Skin epidermis (tissue), 12 donors: ENCODE data around the gene NRDE2.

ENCODE experiments used
- H3K27ac ChIP-seq, 21 experiments: fragments of 200-600 bp; sonication (generic) in 11 of 21; one replicate each; pipeline ENCODE4 v1.5.0; 2020; ENCODE audit warnings: mild to moderate bottlenecking in 3 of 21, inconsistent platforms in 2 of 21, moderate library complexity in 2 of 21
- H3K4me3 ChIP-seq, 7 experiments: fragments of 200-600 bp; sonication (generic) in 2 of 7; one replicate each; pipeline ENCODE4 v1.5.0; 2020; ENCODE audit warnings: inconsistent platforms in 2 of 7, mild to moderate bottlenecking in 2 of 7, moderate library complexity in 1 of 7

Gene NRDE2

GRCh38 chr14:90301122-90301521 is 30.6 kb downstream of the NRDE2 start:
- H3K27ac ChIP-seq: peak overlapping the region in 1 of 21 experiments; percentile 11
- no peak overlapping the region for H3K4me3 ChIP-seq

DNA sequence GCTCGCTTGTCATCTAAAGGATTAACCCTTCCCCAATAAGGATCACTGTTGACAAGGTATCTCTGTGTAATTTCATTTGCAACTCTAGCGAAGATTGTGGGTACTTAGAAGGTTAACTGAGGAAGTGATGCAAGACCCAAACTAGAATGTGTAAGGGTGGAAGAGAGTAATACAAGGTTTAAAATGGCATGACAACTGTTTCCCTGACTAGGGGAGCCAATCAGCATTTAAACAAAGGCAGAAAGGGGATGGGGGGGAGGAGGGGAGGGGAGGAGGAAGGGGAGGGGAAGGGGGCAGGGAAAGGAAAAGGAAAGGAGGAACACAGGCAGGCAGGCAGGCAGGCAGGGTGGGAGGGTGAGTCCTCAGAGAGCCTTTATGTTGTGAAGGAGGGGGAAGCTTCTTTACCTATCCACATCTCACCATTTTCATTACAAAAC is 31.1 kb downstream of the NRDE2 start:
- Histone ChIP-seq H3K4me3 (no peak overlapping the region), H3K27ac (peak overlapping the region in 1 of 21 experiments; percentile 11)

DNA sequence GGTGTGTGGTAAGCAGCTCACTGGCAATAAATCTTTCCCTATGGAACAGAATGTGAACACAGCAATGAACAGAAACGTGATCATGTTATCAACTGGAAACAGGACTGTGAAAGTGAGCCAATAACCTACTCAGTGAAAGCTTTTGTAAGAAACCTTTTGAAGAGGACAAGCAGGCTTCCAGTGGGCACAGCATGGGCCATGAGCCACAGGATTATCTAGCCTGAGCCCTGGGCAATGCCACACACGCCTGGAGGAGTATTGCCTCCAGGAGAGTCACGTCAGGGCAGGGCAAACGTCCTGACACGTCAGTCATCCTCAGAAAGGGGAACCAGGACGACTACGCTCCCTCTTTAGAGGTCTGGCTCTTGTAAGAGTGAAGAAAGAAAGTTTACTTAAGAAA is 32.3 kb downstream of the NRDE2 start:
- H3K27ac ChIP-seq: no peak overlapping the region
- H3K4me3 ChIP-seq: no peak overlapping the region

- no peak overlapping the region for H3K27ac ChIP-seq
- H3K4me3 ChIP-seq: no peak overlapping the region
Measured at GRCh38 chr14:90297876-90298629, 33.7 kb downstream of the NRDE2 start.

GRCh38 chr14:90296641-90297040 is 35.1 kb downstream of the NRDE2 start:
- peak overlapping the region in 1 of 21 experiments; percentile 22 for H3K27ac ChIP-seq
- H3K4me3 ChIP-seq: no peak overlapping the region

GRCh38 chr14:90295870-90296516 is 35.7 kb downstream of the NRDE2 start:
- Histone ChIP-seq H3K27ac (peak overlapping the region in 2 of 21 experiments; percentile 4 to 22), H3K4me3 (no peak overlapping the region)

DNA sequence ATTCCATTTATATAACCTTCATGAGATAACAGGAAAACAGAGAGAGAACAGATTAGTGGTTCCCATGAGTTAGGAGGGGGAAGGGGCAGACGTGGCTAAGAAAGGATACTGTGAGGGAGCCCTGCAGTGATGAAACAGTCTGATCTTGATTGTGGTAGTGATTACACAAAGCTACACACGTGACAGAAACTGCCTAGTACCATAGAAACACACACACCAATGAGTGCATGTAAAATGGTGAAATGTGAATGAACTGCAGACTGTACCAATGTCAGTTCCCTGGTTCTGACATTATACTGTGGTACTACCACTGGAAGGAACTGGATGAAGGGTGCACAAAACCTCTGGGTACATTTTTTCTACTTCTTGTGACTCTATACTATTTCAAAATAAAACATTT is 36.9 kb downstream of the NRDE2 start:
- H3K4me3 ChIP-seq: no peak overlapping the region
- no peak overlapping the region for H3K27ac ChIP-seq

DNA sequence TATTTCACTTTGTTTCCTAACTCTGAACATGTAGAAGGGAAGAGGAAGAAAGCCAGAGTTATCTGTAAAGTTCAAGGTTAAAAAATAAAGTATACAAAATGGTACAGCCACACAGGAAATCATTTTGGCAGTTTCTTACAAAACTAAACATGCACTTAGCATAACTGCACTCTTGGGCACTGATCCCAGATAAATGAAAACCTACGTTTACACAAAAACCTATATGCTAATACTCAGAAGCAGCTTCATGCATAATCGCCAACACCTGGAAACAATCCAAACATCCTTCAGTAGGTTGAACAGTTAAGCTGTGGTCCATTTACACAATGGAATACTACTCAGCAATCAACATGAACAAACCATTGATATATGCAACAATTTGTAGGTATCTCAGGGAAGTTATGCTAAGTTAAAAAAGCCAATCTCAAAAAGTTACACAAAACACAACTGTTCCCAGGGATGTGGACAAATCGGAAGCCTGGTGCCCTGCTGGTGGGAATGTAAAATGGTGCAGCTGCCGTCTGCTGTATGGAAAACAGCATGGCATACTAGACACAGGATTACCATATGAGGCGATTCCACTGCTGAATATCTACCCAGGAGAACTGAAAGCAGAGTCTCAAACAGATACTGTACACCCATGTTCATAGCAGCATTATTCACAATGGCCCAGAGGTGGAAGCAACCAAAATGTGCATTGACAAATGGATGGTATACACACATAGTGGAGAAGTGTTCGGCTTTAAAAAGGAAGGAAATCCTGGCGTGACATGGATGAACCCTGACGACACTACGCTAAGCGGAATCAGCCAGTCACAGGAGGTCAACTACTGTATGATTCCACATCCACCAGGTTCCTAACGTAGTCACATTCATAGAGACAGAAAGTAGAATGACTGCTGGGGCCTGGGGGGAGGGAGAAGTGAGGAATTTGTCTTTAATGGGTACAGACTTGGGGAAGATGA is 37.7 kb downstream of the NRDE2 start:
- Histone ChIP-seq H3K4me3 (no peak overlapping the region), H3K27ac (no peak overlapping the region)

DNA sequence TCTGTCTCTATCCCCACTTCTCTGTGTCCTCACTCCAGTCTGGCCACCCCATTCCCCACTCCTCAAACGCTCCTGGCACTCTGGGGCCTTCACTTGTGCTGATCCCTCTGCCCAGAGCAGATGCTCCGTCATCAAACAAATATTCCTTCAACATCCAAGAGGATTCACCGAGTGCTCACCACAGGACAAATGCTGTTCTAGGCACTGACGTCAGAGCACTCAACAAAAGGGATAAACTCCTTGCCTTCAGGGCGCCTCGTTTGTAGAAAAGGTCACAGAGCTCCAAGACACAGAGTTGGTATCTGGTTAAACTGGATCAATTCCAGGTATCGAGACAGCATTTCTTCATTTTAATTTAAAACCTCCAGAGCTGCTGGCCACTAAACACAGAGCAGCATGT is 40.0 kb downstream of the NRDE2 start:
- H3K27ac ChIP-seq: no peak overlapping the region
- no peak overlapping the region for H3K4me3 ChIP-seq

GRCh38 chr14:90290337-90291011 is 41.3 kb downstream of the NRDE2 start:
- Histone ChIP-seq H3K27ac (no peak overlapping the region), H3K4me3 (no peak overlapping the region)

DNA sequence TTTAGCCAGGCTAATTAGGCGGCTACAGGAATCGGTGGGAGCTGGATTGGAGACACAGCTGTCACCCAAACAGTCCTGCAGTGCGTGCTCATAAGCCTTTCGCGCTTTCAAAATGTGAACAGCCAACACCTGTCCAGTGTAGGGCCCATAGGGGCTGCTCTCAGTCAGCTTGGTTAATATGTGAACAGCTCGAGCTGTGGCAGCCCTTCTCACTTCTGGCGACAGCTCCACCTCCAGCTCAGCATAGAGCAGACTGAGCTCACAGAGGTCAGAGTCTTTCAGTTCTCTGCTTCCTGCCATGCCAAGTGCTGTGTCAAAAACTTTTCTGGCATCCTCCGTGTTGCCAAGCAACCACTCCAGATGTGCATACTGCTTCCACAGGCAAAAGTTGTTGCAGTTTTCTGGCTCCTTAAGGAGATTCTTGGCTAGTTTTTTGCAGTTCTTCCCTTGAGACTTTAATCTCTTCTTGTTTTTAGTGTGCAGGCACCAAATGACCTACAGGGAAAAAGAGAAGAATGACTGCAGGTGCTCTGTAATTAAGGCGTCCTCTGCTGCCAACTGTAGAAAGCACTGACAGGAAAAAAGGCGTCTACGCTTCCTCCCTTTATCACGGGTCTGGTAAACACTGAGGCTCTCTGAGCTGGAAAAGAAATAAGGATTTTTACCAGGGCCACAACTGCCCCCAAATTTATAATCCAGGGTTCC is 42.9 kb downstream of the NRDE2 start:
- no peak overlapping the region for H3K27ac ChIP-seq
- H3K4me3 ChIP-seq: no peak overlapping the region

- Histone ChIP-seq H3K27ac (no peak overlapping the region), H3K4me3 (no peak overlapping the region)
Measured at GRCh38 chr14:90287791-90288190, 44.0 kb downstream of the NRDE2 start.

GRCh38 chr14:90281756-90282155 is 50.0 kb downstream of the NRDE2 start:
- H3K4me3 ChIP-seq: no peak overlapping the region

DNA sequence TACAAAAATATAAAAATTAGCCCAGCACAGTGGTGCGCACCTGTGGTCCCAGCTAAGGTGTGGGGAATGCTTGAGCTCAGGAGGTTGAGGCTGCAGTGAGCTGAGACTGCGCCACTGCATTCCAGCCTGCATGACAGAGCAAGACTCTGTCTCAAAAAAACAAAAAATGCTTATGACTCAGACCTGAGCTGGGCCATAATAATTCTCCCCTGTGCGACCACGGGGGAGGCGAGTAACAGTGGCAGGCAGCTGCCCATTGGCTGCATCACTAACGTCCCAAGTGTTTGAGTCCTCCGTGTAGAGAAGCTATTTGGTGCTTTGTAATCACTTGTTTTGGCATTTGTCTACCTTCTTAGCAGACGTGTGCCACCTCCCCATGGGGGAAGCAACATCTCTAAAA is 50.5 kb downstream of the NRDE2 start:
- no peak overlapping the region for H3K4me3 ChIP-seq
- no peak overlapping the region for H3K27ac ChIP-seq

More at GRCh38 chr14:90281756-90282155, 50.0 kb downstream of the NRDE2 start:
- no peak overlapping the region for H3K27ac ChIP-seq

- H3K27ac ChIP-seq: no peak overlapping the region
- no peak overlapping the region for H3K4me3 ChIP-seq
Measured at GRCh38 chr14:90280096-90280495, 51.6 kb downstream of the NRDE2 start.

DNA sequence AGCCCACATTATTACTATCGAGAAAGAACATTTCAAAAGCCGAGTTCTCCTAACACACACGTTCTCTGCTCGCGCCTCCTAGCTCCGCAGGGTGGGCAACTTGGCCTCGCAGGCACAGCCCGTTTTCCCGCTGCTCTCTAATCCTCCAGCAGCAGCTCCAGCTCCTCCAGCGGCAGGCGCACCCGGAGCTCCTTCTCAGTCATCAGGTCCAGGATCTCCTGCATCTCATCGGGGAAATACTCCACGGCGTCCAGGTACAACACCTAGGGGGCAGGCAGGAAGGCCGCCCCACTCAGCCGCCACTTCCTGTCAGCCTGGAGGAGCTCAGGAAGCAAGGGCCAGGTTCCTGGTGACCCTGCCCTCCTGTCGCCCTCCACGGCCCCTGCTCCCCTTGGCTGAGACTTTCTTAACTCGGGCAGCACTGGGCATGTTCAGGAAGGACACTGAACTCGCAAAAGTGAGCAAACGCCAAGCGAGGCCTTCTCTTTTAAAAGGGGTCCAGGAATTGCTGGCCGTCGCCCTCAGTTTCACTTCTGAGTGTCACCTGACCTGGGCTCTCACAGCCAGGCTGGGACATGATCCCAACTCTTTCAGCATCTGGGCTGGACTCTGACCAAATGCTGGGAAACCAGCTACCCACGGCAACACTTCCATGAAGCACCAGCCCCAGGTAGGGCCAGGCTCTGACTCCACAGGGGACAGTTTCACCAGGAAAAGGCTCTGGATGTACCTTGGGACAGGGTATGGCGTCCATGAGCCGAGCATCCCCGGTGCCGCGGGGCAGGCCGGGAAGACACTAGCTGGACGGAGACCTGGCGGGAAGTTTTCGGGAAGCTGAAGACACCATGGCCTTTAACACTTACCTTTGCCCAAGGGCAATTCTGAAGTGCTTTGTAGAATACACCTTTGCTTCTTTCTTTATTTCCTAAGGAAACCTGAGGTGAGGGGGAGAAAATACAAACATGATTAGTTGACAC is 53.3 kb downstream of the NRDE2 start:
- H3K4me3 ChIP-seq: no peak overlapping the region
- H3K27ac ChIP-seq: no peak overlapping the region

- no peak overlapping the region for H3K4me3 ChIP-seq
- no peak overlapping the region for H3K27ac ChIP-seq
Measured at GRCh38 chr14:90277581-90278198, 54.1 kb downstream of the NRDE2 start.
